NB4 (cell line): Measurements from ENCODE around the gene SMYD5.

ENCODE experiments used
- MYC ChIP-seq: IDR thresholded peaks from 2 replicates; pipeline ENCODE4 v1.6.1; 2011; ENCODE audit warnings: low read depth, low read length
- POLR2A ChIP-seq: IDR thresholded peaks from 2 replicates; pipeline ENCODE4 v1.6.1; 2011; ENCODE audit warnings: mild to moderate bottlenecking; ENCODE audit not compliant: insufficient read length; ENCODE audit errors: extremely low read depth
- TF ChIP-seq, protein P1 (sequence below): IDR thresholded peaks from one replicate; pipeline ENCODE4 v1.5.1; 2012; ENCODE audit warnings: low read depth, low read length
- TF ChIP-seq, protein P2 (sequence below): IDR thresholded peaks from 2 replicates; pipeline ENCODE4 v1.6.1; 2011; ENCODE audit warnings: low read depth, low read length

DNA sequence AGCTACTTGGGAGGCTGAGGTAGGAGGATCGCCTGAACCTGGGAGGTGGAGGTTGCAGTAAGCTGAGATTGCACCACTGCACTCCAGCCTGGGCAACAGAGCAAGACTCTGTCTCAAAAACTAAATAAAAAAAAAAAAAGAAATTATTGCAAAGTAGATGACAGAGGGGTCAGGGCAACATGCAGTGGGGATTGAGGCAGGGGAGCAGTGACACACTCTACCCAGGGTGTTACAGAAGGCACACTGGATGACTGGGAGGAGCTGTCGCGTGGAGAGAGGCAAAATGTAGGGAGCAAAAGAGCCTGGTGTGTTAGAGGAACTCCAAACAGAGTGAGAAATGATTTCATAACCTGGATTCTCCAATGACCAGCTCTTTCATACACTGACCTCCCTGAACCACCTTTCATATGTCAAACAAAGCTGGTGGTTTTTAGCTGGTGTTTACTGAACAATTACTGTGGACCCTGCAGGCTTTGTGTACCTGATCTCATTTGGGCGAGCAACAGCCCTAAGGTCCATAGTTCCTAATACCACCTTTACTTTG is 48.1 kb downstream of the SMYD5 start:
- TF ChIP-seq, protein P1, sequence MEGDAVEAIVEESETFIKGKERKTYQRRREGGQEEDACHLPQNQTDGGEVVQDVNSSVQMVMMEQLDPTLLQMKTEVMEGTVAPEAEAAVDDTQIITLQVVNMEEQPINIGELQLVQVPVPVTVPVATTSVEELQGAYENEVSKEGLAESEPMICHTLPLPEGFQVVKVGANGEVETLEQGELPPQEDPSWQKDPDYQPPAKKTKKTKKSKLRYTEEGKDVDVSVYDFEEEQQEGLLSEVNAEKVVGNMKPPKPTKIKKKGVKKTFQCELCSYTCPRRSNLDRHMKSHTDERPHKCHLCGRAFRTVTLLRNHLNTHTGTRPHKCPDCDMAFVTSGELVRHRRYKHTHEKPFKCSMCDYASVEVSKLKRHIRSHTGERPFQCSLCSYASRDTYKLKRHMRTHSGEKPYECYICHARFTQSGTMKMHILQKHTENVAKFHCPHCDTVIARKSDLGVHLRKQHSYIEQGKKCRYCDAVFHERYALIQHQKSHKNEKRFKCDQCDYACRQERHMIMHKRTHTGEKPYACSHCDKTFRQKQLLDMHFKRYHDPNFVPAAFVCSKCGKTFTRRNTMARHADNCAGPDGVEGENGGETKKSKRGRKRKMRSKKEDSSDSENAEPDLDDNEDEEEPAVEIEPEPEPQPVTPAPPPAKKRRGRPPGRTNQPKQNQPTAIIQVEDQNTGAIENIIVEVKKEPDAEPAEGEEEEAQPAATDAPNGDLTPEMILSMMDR: no peak
- TF ChIP-seq POLR2A (no peak), MYC (no peak)
- TF ChIP-seq, protein P2, sequence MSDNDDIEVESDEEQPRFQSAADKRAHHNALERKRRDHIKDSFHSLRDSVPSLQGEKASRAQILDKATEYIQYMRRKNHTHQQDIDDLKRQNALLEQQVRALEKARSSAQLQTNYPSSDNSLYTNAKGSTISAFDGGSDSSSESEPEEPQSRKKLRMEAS: no peak
